GM18907 (cell line): ENCODE data around the gene HEXIM1.

Experiments used
- ATAC-seq: cut with Tn5 transposase; IDR thresholded peaks from one replicate; pipeline ENCODE4 v1.9.1; 2021; ENCODE audit warnings: mild to moderate bottlenecking, moderate library complexity; ENCODE audit not compliant: unreplicated experiment

The HEXIM1 gene

DNA sequence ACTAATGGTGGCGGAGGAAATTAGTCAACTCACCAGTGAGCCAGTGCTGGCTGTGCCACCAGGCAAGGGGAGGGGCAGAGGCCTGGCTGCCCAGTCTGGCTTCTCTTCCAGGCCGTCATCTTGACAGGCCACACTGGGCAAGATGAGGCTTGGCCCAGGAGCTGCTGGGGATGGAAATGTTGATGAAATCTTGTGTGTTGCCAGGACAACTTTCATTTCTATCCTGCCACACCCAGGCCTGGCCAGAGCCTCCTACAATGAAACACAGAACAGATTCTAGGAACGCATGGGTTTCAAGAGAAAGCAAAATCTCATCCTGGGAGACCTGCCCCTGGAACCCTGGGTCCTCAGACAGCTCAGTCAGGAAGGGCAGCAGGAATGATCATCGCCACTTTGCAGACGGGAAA, 22.7 kb downstream of the HEXIM1 start:
- ATAC-seq: no peak

DNA sequence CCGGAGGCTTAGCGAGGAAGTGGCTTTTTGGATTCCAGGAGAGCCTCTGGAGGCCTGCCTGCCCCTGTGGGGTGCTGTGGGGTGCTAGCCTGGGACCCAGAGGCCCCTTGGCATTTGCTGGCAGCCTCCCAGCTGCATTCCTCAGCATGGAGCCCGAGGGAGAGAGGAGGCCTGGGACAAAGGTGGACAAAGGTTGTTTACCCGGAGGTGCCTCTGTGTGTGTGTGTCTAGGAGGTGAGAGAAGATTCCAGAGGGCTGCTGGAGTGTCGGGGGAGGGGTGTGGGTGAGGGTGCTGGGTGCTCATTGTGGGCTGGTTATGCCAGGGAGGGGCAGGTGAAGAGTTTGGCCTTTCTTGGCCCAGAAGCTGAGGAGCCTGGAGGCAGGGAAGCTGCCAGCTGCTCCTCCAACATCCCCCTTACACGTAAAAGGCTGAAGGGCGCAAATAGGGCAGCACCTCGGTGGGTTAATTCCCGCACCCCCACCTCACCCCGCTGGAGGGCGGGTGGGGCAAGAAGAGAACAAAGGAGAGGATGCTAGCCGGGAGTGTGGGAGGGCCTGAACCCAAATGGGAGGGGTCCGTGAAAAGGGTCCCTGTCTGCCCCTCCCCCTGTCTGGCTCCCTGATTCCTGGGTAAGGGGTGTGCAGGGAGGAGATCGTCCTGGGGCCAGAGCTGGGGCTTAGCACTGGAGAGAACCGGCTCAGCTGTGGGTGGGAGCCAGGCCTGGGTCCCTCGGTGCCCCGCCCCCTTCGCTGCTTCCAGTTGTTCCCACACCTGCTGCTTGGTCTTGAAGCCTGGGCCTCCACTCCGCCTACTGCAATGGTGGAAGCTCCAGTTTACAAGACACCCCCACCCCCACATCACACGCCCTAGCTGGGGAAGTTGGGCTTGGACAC, 23.3 kb downstream of the HEXIM1 start:
- ATAC-seq: no peak

DNA sequence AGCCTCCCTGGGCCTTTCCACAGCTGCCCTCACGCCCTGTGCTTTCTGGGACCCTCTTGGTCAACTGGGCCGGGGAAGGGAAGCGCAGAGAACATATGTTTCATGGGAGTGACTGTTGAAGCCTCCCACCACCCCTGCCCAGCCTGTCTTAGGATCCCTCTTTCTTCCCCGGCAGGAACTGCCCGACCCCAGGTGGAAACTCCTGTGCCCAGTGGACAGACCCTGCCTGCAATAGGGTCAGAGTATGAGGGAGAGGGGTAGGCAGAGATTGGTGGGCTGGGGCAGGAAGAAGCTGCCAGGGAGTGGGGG, 23.9 kb downstream of the HEXIM1 start:
- ATAC-seq: no peak

DNA sequence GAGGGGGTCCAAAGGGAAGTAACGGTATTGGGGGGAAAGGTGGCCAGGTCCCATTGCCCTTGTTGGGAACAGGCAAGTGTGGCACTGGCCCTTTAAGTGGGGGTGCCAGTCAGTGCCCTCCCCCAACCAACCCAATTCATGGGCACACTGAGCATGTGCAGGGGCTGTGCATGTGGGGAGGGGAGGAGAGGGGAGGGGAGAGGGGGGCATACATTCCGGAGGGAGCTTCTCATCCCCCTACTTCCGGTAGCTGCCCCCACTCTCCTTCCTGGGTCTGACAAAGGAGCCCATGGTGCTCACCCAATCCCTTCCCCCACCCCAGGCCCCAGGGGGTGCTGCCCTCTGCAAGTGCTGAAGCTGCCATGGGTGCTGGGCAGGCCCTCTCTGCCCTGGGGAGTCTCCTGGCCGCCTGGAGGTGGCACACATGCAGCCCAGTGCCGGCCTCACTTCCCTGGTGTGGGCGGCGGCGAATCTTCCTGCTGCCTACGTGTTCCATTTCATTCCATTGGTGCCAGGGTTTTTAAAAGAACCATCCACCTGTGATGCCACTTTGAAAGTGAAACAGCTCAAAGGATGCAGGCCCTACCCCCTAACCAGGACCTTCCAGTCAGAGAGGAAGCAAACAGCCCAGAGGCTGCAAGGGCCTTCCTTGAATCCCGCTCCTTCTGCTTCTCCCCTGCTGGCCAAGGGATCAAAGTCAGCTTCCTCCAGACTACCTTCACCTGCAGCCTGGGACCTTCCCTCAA, 24.4 kb downstream of the HEXIM1 start:
- no peak for ATAC-seq

DNA sequence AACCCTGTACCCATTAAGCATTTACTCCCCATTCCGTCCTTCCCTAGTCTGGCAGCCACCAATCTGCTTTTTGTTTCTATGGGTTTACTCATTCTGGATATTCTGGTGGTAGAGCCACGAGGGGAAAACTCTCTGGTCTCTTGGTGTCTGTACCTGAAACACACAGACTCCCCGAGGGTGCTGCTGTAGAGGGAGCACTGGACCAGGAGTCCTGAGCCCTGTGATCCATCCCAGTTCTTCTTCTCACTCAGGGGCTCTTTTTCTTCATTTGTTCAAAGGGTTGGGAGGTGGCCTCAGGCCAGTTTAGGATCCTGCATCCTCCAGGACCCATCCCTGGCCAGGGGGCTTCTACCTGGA, 27.5 kb downstream of the HEXIM1 start:
- no peak for ATAC-seq

DNA sequence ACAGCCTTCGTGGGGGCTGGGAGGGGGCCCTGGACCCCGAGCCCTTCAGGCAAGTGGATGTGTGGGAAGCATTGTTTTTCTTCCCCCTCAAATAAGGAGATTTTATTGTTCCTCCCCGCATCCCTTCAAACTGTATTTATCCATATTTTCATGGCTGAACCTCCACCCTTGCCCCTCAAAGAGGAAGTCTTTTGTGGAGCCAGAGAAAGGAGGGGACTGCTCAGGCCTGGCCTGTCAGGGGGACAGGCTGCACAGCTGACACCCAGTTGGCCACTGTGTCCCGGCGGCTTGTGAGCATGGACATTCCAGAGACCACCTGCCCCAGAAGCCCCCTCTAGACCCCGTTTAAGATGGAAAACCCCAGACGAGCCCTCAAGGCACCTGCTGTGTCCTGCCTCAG, 29.3 kb downstream of the HEXIM1 start:
- ATAC-seq: no peak

DNA sequence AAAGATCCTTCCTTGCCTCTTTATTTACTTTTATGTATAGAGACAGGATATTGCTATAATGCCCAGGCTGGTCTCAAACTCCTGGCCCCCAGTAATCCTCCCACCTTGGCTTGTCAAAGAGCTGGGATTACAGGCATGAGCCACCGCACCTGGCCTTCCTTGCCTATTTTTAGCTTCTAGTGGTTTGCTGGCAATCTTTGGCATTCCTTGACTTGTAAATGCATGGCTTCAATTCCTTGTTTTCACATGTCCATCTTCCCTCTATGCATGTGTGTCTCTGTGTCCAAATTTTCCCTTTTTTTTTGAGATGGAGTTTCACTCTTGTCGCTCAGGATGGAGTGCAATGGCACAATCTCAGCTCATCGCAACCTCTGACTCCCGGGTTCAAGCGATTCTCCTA, 35.9 kb downstream of the HEXIM1 start:
- ATAC-seq: no peak

DNA sequence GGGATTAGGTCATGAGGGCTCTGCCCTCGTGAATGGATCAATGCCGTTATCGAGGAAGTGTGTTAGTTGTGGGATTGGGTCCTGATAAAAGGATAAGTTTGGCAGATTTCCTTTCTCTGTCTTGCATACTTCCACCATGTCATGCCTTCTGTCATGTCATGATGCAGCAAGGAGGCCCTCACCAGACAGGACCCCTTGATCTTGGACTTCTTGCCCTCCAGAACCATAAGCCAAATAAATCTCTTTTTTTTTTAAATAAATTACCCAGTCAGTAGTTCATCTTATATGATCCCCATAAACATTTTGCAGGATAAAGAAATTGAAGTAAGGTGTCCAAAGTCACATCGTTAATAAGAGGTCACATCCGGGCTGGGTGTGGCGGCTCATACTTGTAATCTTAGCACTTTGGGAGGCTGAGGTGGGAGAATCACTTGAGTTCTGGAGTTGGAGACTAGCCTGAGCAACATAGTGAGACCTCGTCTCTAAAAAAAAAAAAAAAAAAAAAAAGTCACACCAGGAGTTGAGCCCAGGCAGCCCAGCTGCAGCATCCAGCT, 38.6 kb downstream of the HEXIM1 start:
- ATAC-seq: no peak

DNA sequence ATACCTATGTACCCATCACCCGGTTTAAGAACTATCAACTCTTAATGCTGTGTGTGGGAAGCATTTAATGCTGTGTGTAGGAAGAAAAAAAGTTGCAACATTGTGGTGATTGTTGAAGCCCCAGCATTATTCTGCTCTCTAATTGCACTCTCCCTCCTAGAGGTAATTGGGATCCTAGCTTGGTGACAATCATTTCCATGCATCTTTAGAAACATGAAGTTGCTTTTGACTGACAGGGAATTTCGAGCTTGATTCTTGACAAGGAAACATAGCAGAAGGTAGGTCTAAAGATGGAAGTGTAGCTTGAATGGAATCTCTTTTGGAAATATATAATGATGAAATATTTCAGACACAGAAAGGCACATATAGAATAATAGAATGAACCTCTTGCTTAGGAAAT, 40.7 kb downstream of the HEXIM1 start:
- no peak for ATAC-seq

DNA sequence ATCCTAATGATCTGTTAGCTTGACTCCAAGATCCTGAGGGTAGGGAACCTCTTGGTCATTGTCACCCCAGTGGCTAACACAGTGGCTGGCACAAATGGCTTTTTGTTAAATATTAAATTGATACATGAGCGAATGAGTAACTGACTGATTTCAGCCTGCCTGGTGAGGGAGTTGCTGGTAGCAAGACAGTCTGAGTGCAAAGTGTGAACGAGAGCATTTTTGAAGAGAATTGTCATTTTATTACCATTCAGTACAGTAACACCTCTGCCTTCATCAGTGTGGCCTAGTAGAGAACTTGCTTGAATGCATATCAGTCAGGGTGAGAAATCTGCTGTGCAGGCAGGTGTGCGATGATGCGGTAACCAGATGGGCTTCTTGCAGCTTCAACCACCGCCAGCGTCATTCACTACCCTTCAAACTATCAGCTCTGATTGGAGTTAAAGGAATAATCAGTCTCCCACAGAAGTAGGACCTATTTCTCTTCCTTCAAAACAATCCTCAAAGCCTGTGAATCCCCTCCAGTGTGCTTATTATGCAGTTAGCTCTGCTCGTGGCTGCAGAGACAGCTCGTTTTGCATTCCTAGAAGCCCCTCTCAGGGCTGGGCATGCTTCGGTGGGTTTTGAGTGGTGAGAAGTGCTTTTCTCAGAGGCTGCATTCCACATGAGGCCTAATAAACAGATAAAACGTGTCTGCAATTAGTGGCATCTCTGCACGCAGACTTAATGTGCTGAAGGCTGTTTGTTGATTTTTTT, 42.4 kb downstream of the HEXIM1 start:
- ATAC-seq: no peak

DNA sequence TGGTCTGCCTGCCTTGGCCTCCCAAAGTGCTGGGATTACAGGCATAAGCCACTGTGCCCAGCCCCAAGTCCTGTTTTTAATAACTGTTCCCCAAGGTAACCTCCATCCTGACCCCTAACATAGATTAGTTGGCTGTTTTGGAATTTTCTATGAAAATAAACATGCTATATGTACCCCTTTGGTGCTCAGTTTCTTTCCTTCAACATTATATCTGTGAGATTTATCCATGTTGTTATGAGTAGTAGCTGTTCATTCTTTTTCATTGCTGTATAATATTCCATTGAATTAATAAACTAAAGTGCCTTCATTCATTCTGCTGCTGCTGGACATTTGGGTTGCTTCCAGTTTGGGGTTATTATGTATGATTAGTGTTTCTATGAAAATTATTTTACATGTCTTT, 47.1 kb downstream of the HEXIM1 start:
- ATAC-seq: no peak

DNA sequence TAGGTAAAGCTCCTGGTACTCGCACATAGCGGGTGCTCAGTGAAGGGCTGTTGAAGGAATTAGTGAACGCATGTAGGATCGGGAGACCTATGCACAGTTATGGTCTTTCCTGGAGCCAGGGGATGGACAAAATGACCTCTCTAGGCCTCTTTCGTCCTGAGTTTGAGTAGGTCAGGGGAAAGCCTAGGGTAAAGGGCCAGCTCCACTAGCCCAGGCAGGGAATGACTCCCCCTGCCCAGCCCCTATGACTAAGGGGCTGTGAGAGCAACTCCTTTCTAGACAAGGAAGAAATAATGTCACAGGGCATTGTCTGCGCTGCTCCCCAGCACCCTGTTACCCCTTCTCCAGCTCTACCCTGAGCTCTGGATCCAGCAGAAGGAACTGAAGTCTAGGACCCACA, 48.8 kb downstream of the HEXIM1 start:
- no peak for ATAC-seq

DNA sequence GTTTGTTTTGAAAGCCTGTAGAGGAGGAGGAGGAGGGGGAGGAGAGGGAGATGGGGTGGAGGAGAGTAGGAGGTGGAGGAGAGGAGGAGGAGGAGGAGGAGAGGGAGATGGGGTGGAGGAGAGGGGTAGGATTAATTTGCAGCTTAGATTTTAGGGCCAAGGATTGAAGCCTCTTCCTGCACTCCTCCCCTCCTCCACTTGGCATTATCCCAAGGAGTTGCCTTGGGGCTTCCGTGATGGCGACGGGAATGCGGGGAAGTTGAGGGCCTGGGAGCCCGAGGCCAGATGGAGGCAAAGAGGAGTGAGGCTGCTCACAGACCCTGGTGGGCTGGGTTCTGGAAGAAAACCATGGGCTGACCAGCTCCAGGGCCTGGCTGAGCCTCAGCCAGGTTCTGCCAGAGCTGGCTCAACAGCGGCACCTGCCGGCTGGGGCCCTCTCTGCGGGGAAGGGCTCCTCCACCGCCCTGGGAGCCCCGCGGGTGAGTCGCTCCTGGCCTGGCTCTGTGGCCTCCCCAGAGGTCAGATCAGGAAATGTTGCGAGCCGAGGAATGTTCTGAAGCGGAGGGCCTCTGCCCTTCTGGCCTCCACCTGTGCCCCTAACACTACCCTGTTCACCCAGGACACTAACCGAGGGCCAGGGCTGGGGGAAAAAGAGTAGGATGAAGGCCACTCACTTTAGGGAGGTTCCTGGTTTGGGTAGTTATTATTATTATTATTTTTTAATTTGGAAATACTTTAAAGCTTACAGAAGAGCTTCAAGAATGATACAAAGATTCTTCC, 49.5 kb downstream of the HEXIM1 start:
- peak; percentile 70 for ATAC-seq

DNA sequence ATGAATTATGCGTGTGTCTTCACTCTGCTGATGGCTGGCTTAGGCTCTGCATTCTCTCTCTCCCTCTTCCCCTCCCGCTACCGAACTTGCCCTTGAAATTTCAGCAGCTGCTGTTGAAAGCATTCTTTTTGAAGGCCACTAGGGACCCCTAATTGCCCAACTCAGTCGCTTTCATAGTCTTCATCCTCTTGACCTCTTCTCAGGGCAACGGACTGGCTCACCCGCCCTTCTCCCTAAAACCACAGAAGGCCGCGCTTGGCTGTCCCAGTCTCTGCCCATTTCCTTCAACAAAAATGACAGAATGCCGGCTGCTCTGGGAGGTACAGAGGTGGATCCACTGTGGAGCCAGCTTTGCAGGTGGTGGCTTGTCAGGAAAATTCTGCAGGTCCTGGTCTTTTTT, 52.4 kb downstream of the HEXIM1 start:
- no peak for ATAC-seq

DNA sequence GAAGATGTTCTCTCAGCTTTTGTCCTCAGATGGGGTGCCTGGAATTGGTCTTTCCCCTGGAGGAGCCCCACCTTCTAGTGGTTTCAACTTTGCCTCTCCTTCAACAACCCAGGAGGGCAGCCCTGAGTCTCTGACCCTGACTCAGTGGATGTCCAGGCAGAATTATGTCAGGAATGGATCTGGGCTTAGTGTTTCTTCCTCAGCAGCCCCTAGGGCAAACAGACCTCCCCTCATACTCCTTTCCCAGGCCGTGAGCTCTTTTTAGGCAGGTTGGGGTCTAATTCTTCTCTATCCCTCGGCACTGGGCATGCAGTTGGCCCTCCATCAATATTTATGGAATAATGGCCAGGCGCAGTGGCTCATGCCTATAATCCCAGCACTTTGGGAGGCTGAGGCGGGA, 53.2 kb downstream of the HEXIM1 start:
- no peak for ATAC-seq
